Activated gamma-delta T cell treated with anti-CD3 and anti-CD28 coated beads, Interleukin-2, amount 50 U/mL, for 16 hours (primary cell): Measurements from ENCODE around the gene PPL.
"Not testable (repeated sequence)": the region's sequence is repeated elsewhere in the genome, so short reads cannot be mapped to it uniquely, and the experiment has no call there.

ENCODE experiments used
- DNase-seq: peaks from one replicate; pipeline ENCODE4 v3.0.0-alpha.2; 2020; ENCODE audit warnings: low read depth

The PPL gene, protein sequence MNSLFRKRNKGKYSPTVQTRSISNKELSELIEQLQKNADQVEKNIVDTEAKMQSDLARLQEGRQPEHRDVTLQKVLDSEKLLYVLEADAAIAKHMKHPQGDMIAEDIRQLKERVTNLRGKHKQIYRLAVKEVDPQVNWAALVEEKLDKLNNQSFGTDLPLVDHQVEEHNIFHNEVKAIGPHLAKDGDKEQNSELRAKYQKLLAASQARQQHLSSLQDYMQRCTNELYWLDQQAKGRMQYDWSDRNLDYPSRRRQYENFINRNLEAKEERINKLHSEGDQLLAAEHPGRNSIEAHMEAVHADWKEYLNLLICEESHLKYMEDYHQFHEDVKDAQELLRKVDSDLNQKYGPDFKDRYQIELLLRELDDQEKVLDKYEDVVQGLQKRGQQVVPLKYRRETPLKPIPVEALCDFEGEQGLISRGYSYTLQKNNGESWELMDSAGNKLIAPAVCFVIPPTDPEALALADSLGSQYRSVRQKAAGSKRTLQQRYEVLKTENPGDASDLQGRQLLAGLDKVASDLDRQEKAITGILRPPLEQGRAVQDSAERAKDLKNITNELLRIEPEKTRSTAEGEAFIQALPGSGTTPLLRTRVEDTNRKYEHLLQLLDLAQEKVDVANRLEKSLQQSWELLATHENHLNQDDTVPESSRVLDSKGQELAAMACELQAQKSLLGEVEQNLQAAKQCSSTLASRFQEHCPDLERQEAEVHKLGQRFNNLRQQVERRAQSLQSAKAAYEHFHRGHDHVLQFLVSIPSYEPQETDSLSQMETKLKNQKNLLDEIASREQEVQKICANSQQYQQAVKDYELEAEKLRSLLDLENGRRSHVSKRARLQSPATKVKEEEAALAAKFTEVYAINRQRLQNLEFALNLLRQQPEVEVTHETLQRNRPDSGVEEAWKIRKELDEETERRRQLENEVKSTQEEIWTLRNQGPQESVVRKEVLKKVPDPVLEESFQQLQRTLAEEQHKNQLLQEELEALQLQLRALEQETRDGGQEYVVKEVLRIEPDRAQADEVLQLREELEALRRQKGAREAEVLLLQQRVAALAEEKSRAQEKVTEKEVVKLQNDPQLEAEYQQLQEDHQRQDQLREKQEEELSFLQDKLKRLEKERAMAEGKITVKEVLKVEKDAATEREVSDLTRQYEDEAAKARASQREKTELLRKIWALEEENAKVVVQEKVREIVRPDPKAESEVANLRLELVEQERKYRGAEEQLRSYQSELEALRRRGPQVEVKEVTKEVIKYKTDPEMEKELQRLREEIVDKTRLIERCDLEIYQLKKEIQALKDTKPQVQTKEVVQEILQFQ (N-terminal part only)

DNA sequence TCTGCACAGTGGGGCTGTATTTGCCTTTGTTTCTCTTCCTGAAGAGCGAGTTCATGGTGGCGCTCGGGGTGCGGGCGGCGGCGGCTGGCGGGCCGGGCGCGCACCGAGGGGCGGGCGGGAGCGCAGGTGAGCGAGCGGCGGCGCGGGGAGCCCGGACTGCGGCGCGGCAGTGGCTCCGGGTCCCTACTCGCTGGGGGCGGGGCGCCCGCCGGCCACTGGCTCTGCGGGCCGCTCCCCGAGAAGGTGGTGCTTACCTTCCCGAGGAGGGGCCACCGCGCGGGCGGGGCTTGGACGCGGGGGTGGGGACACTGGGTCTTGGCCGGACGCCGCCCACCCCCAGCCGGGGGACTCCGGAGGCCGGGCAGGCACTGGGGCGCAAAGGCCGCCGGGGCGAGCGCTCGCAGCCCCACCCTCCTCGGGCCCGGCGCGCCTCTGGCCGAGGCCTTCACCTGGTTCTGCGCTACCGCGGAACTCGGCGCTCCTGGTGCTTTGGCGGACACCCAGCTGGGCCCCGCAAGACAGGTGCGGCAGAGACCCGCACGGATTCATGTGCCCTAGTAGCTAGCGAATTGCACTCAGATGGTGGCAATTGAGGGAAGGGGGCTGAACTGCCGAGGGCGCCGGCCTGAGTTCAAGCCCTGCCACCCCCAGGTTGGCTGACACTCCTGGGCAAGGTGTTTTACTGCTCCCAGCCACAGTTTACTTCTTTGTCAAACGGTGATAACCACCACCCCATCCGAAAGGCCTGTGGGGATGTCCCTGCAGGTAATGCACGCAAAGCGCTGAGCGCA, at the start of gene PPL:
TSS of gene PPL (minus strand) at position 158 of the 791 bp plus-strand sequence. CDS start at position 55, 103 bp downstream.
- no peak for DNase-seq

DNA sequence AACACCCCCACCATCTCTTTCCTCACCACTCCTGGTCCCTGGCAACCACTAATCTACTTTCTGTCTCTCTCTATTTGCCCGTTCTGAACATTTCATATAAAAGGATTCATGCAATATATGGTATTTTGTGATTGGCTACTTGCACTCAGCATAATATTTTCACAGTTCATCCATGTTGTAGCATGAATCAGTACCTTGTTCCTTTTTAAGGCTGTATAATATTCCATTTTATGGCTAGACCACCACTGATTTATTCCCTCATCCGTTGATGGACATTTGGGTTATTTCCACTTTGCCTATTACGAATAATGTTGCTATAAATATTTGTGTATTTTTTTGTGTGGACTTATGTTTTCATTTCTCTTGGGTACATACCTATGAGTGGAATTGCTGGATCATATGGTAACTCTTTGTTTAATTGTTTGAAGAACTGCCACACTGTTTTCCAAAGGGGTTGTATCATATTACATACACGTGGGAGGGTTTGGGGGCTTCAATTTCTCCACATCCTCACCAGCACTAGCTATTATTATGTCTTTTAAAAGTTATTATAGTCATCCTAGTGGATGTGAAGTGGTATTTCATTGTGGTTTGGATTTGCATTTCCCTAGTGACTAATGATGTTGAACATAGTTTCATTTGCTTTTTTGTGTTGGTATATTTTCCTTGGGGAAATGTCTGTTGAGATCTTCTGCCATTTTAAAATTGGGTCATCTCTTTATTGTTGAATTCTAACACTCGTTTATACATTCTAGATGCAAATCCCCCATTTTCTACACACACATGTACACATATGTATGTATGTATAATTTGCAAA, 47.4 kb upstream of the PPL start:
- DNase-seq, result no peak

DNA sequence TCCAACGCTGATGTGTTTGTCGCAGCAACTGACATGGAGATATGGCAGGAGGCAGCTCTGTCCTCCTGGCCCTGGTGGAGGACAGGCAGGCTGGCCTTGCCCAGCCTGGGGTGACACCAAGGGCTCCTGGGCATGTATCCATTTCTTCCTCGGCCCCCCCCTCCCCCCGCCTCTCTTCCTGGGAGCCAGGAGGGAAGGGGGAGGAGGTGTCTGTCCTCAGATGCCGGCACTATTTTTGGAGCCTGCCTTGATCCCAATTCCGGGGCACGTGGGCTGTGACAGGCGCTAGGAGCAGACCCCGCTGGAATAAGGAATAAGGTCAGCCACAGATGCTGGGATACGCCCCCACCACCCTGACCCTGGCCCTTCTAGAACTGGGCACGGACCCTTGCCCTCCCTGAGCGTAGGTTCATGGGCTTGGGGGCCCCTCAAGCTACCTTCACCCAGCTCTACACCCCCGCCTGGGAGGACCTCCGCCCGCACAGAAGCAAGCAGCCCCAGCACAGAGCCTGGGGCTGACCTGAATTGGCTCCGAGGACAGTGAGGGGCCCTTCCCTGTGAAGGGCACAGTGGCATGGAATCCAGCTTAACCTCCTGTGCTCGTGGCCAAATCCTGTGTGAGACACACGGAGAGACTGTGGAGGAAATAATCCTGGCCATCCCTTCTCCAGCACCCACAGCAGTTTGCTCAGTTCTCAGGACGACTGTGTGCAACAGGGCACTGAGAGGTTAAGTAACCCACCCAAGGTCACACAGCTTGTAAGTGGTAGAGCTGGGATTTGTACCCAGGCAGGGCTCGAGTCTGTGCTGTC, 45.3 kb upstream of the PPL start:
- DNase-seq, result no peak

DNA sequence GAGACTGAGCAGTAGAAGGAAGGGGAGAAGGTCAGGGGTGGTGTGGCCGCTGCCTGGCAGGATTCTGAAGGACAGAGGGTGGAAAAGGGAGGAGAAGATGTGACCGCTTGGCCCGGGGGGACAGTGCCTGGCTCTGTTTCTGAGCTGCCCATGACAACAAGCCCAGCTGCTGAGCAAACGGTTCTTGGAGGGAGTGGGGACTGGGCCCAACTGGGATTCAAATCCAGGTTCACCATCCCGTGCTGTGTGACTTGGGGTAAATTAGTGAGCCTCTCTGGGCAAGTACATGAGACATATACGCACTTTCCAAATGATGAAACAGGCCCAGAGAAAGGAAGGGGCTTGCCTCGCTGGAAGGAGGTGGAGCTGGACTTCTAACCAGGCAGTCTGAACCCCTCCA, 44.5 kb upstream of the PPL start:
- DNase-seq, result no peak

DNA sequence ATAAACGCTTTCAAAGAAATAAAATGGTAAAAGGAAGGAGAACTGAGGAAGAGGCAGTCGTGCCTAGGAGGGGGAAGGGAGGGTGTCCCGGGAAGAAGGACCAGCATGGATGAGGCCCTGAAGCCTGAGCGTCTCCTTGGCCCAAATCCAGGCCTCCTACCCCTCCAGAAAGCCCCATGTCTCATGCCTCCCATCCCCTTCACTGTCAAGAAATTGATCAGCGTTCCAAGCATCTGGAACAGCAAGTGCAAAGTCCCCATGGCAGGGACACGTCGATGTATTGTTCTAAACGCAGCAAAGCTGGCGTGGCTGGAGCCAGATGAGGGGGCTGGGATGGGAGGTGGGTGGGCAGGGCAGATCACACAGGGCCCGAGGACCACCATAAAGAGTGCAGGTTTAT, 43.7 kb upstream of the PPL start:
- no peak for DNase-seq

DNA sequence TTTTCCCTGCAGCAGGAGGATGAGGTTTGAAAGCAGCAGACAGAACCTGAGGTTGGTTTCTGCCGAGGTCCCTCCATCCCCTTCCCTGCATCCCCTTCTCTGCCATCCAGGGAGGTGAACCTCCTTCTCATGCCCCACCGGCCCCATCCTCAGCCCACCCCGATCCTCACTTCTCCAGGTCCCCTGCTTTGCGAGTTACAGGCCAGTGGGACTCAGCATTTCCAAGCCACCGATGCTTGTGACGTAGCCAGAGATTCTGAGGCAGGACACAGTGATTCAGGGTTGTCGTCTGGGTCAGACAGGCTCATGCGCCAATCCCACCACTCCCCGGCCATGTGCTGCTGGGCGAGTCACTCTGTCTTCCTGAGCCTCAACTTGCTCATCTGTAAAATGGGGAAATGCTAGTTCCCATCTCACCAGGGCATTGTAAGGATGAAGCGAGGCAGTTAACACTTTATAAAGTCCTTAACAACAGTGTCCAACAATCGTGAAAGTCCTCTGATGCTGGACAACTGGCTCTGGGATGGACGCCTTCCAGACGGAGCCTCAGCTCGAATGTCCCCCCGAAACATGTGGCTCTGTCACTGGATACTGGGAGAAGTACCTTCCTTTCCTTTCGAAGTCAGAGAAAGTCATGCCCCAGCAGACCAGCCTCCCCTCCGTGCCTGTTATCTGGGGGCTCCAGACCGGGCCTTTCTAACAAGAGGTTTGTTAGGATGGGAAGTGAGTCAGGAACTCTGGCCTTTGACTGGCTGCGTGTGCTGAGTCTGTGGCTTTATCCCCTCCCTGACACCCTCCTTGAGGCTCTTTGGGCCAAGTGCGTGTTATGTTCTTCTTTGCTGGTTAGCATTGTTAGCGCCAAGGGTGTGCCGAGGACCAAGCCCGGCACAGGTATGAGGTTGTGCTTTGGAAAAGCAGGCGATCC, 43.0 kb upstream of the PPL start:
- DNase-seq, result no peak

DNA sequence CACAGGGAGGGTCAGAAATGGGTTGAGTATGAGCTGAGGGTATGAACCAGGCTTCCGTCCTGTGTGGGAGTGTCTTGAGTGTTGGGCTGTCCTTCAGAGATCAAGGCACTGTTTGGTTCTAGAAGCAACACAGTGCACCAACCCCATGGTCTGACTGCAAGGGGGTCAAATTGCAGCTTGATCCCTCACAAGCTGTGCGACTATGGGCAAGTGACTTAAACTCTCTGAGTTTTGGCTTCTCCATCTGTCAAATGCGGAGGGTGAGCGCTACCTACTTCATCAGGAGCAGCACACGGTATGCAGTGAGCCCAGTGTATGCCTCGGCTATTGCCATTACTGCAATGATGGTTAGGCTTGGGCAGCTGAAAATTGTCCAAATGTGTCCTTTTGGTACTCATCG, 42.2 kb upstream of the PPL start:
- DNase-seq, result no peak

DNA sequence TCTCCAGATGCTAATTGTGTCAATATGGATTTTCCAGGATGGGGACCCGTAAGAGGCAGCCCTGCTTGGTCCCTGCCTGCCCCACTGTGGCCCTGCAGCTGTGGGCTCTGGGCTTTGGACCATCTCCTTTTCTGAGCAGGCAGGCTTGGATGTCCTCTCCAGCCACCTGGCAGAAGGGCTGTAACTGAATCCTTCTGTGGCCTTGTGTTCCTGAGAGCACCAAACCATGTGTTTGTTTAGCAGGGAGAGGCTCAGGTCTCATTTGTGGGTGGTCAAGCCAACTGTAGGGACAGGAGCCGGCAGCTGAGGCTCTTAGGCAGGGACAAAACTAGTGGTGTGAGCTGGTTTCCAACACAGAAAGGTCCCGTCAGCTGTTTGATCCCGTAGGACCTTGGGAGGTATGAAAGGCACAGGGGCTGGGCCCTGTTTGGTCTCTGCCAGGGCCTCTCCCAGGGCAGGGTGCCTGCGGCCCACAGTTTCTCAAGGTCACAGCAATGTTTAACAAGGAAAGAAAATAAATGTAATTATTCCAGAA, 39.7 kb upstream of the PPL start:
- no peak for DNase-seq

DNA sequence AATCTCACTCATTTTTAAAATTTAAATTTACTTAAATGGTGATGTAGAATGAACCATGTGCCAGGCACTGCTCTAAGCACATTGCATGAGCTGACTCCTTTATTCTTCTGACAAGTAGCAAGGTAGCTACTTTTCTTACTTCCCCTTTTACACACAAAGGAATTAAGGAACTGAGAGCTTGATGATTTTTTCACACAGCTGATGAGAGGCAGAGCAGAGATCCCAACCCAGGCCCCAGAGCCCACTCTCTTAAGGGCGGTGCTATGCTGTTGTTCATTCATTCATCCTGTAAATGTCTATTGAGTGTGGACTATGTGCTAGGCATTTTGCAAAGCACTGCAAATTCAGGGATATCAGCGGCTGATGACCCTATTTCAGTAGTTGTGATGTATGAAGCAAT, 39.1 kb upstream of the PPL start:
- no peak for DNase-seq

DNA sequence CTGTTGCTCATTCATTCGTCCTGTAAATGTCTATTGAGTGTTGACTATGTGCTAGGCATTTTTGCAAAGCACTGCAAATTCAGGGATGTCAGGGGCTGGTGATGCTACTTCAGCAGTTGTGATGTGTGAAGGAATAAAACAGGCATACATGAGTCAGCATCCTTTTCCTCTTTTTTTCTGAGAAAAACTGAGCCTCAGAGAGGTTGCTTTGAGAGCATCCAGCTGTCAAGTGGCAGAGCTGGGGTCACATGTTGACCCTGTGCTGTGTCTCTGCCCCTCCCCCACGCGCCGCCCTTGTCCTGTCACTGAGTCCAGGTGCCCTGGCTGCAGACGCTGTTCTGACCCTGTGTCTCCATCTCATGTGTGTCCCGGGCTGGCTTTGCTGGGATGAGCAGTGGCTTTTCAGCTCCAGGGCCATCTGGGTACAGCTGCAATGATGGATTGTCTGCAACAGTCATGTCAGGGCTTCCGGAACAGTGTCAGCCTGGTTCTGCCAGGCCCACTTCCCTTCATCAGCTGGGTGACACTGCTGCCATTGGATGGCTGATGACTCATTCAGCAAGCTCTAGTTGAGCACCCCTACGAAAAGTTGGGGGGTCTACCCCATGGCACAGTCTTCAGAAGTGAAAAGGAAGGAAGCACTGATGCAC, 36.1 kb upstream of the PPL start:
- no peak for DNase-seq

DNA sequence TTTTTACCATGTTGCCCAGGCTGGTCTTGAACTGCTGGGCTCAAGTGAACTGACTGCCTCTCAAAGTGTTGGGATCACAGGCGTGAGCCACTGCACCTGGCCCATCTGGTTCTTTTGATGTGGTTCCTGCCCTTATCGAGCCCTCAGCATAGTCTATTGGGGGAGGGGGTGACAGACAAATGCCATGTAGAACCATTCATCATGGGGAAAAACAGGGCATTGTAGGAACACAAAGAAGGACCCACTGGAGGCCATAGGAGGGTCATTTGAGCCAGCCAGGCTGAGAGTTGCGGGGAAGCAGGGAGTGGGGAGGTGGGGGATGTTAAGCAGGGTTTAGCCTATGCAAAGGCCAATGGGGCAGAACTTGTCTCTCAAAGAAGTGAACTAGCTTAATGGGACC, 33.1 kb upstream of the PPL start:
- DNase-seq, result no peak

DNA sequence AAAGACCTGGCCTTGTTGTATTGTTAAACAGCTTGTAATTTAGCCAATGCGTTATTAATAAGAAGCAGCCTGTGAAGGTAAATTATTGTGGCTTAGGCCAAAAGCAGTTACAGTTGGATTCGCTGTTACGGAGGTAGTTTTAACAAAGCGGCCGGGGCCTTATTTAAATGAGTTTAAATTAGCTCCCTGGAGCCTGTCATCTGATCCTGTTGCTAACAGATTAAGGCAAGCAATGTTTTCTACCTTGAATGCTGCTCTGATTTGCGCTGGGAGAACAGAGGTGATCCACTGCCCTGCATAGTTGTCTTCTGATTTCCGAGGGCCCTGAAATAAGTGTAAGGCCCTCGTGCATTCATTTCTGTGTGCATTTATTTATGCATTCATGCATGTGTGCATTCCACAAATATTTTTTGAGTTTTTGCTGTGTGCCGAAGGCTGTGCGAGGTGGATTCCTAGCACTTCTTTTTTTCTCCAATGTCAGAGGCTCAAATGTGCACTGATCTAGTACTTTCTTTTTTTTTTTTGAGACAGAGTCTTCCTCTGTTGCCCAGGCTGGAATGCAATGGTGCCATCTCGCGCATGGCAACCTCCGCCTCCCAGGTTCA, 32.0 kb upstream of the PPL start:
- DNase-seq, result no peak

DNA sequence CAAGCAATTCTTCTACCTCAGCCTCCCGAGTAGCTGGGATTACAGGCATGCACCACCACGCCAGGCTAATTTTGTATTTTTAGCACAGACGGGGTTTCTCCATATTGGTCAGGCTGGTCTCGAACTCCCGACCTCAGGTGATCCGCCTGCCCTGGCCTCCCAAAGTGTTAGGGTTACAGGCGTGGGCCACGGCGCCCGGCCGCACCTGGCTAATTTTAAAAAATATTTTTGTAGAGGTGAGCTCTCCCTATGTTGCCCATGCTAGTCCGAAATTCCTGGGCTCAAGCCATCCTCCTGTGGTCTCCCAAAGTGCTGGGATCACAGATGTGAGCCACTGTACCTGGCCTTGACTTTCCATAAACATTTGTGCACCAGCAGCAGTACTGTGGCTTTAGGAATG, 31.3 kb upstream of the PPL start:
- not testable (repeated sequence) for DNase-seq

DNA sequence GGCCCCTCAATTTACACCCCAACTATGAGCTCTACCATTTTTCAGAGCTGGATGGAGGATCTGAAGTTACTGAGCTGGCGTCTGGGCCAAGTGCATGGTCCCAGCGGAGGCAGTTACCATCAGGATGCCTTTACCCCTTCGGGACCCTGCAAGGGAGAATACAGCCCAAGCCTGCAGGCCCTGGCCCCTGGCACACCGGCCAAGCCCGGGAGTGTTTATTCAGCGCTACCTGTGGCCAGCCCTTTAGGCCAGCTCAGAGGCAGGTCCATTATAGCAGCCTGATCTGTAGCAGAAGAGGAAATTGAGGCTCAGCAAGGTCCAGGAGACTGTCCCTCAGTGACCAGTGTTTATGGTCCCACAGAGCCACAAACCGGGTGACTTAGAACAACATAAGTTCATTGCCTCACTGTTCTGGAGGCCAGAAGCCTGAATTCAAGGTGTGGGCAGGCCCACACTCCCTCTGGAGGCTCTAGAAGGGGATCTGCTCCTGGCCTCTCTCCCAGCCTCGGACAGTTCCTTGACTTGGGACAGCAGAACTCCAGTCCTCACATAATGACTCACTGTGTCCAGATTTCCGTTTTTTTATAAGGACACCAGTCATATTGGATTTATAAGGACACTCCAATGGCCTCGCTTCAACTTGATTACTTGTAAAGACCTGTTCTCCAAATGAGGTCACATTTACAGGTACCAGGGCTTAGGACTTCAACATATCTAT, 29.9 kb upstream of the PPL start:
- DNase-seq, result no peak

DNA sequence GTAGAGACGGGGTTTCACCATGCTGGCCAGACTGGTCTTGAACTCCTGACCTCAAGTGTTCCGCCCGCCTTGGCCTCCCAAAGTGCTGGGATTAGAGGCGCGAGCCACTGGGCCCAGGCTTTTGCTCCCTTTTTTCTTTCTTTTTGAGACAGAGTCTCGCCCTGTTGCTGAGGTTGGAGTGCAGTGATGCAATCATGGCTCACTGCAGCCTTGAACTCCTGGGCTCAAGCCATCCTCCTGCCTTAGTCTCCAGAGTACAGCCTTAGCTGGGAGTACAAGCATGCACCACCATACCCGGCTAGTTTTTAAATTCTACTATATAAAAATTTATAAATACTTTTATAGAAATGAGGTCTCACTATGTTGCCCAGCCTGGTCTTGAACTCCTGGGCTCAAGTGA, 26.6 kb upstream of the PPL start:
- not testable (repeated sequence) for DNase-seq

DNA sequence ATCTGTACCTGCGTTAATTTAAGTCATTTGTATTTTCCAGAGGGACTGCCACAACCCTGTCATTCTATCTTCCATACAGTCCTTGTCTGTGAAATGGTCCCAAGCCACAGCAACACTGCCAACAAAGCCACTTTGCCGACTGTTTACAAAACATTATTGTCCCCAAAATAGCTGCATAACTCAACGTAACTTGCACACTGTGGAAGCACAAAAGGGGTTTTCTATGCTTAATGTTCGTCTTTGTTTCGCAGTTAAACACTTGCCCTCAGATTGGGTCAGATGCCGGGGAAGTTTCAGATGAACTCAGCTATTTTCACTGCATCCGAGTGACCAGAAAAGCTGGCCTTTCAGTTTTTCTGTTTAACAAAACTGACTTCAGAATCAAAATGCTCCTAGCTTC, 25.8 kb upstream of the PPL start:
- no peak for DNase-seq

DNA sequence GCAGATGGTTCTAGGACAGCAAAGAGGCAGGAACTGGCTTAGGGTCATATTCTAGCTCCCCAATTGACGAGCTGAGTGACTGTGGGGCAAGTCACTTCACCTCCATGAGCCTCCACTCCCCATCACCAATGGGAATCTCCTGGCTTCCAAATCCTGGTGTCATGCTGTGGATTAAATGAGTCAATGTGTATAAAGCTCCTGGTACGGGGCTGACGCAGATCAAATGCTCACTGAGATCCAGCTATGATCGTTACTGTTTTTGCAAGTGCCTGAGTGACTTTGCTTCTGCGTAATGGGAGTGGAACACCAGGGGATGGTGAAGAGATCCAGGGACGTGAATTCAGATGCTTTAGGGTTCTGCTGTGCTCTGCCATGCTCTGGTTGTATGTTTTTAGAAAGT, 23.6 kb upstream of the PPL start:
- DNase-seq, result no peak
